ENCODE data around the gene UNC5CL. TPM values are rescaled to one million over a fixed set of nuclear protein-coding genes. Genes with fewer than 3 reads are reported as not detected.

Gene UNC5CL
- total and polyA plus RNA-seq, 2 of the 4 experiments (the other 2 are of a cell fraction) = not detected

GRCh38 chr6:41023114-41023513 is 15.9 kb downstream of the UNC5CL start:
- Histone ChIP-seq H2AK9ac (replicated peaks; ENCODE audit: low read depth, low read length, poor library complexity) (no peak overlapping the region), H4K91ac (ENCODE audit: insufficient read depth, low read depth, low read length) (no peak overlapping the region), H3K18ac (ENCODE audit: low read depth, low read length) (no peak overlapping the region), H3K36me3 (ENCODE audit: control insufficient read depth, insufficient read depth, low read length) (no peaks in the 10 kb centered on the region), H3K9ac (ENCODE audit: low read depth, low read length) (no peak overlapping the region), H3K14ac (replicated peaks; ENCODE audit: low read depth, low read length) (no peak overlapping the region), H3K79me1 (ENCODE audit: low read depth in 1 of 2, low read length in 2 of 2) (no peaks in the 10 kb centered on the region), H2BK120ac (ENCODE audit: low read depth, low read length) (no peak overlapping the region), H3K27ac (ENCODE audit: insufficient read depth, low read length) (no peak overlapping the region), H3K4me1 (ENCODE audit: control insufficient read depth, insufficient read depth, low read length) (peaks cover 2% of the 10 kb centered on the region; the same call in 1 of the 2 replicates), H3K4ac (ENCODE audit: low read depth, low read length) (no peak overlapping the region), H4K20me1 (ENCODE audit: insufficient read depth, low read length) (no peaks in the 10 kb centered on the region), H4K5ac (ENCODE audit: low read depth, low read length) (no peak overlapping the region), H2BK20ac (ENCODE audit: low read depth, low read length) (no peak overlapping the region), H3K4me2 (ENCODE audit: low read depth, low read length) (no peak overlapping the region), H2AK5ac (ENCODE audit: low read depth, low read length) (no peak overlapping the region), H2BK5ac (ENCODE audit: low read depth, low read length, poor library complexity, severe bottlenecking) (no peak overlapping the region), H4K8ac (ENCODE audit: low read depth in 2 of 2, low read length in 2 of 2) (no peak overlapping the region), H3K9me3 (ENCODE audit: control insufficient read depth, insufficient read depth, low read length) (peaks cover 2% of the 10 kb centered on the region; the same call in 1 of the 2 replicates), H2AFZ (replicated peaks; ENCODE audit: low read length, poor library complexity) (no peak overlapping the region), H3K23ac (ENCODE audit: low read depth, low read length) (no peak overlapping the region), H3K9me1 (ENCODE audit: insufficient read depth, low read length) (no peaks in the 10 kb centered on the region), H3K4me3 (ENCODE audit: insufficient read depth, low read depth, low read length) (no peak overlapping the region), H3K27me3 (ENCODE audit: control insufficient read depth, insufficient read depth, low read length) (peaks cover 8% of the 10 kb centered on the region), H3K56ac (ENCODE audit: extremely low read depth, insufficient read depth, low read length) (no peak overlapping the region), H2BK15ac (ENCODE audit: low read depth, low read length) (no peak overlapping the region)
- dilution Hi-C loops (cut with HindIII; ENCODE audit: low sequenced_read_pairs, unreplicated experiment) (no loop called here), in situ Hi-C loops (cut with MboI; ENCODE audit: low sequenced_read_pairs) (loop anchor here (5.0 to 10.0 kb wide), 2 partner anchors 126 to 468 kb away; no protein-coding TSS in a partner anchor), intact Hi-C loops (cut with micrococcal nuclease) (loop anchor here (10.0 kb wide), 1 partner anchor 1678 kb away; no protein-coding TSS in a partner anchor)
- ChIA-PET CTCF (interaction anchor here (0.9 kb wide), 1 partner anchor 127 kb away, joined by 3 read pairs; no protein-coding TSS in a partner anchor), POLR2A (ENCODE audit: unreplicated experiment) (no interaction called here)
- no TSS peak for BruUV-seq (replicated peaks)
- TF ChIP-seq MAFK (IDR thresholded peaks at IDR 0.05; ENCODE audit: low read depth, low read length) (no peak), SMC3 (IDR thresholded peaks at IDR 0.05; ENCODE audit: low read depth, low read length) (no peak), BHLHE40 (IDR thresholded peaks at IDR 0.05; ENCODE audit: low read depth, low read length) (no peak), RFX5 (IDR thresholded peaks at IDR 0.05; ENCODE audit: low read depth, low read length) (no peak), CEBPB (IDR thresholded peaks at IDR 0.05; ENCODE audit: low read depth, low read length) (no peak)
- ATAC-seq (ENCODE audit: low read depth) = no peak
- no peak for DNase-seq
- 100% methylated on average over 2 of the region's 3 CpGs; no CpG with 5 or more reads in 1 of the 2 experiments for WGBS, 2 experiments (ENCODE audit: extremely low coverage in 2 of 2, insufficient read length in 1 of 2)

Measured in IMR-90 (cell line).